GM23248 (cell line): ENCODE data around the gene NAT14.

Experiments
- EZH2 ChIP-seq: fragments of 200-600 bp; sonication (generic); IDR thresholded peaks from 2 replicates; pipeline ENCODE4 v1.6.1; 2018; ENCODE audit warnings: antibody characterized with exemption, mild to moderate bottlenecking; ENCODE audit not compliant: insufficient read depth, poor library complexity, severe bottlenecking
- EZH2phosphoT487 ChIP-seq: fragments of 200-600 bp; sonication (generic); IDR thresholded peaks from 2 replicates; pipeline ENCODE4 v1.6.1; 2018; ENCODE audit warnings: antibody characterized with exemption, moderate library complexity, mild to moderate bottlenecking, low read depth; ENCODE audit not compliant: insufficient read depth

DNA sequence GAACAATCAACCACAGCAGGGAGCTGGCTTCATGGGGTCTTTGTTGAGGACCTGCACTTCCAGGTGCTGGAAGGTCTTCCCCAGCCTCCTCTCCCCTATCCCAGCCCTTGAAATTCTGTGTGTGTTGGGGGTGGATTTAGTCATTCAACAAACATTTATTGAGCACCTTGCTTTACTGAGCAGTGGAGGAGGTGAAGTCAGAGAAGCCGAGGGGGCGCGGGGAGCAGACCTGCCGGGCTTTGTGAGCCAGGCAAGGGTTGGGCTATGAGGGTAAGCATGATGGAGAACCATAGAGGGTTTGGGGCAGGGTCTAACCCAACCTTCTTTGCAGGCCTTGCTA, 17.0 kb upstream of the NAT14 start:
- TF ChIP-seq EZH2phosphoT487 (no peak), EZH2 (no peak)
